HepG2 (cell line): Measurements from ENCODE around the gene LRBA. TPM values are rescaled to one million over a fixed set of nuclear protein-coding genes. Genes with fewer than 3 reads are reported as not detected.

Source experiments
- ATAC-seq: fragments of 200-7000 bp; cut with Tn5 transposase; 3 replicates; pipeline ENCODE4 v1.9.1; 2020; ENCODE audit warnings: mild to moderate bottlenecking, moderate library complexity
- BruUV-seq: library from RNA; stranded (reverse); fragments of 400-500 nt; replicated peaks from 2 replicates; lab custom pipeline; 2021; lab: Mats Ljungman, UMichigan
- CTCF ChIA-PET: fragments of 300-600 bp; formaldehyde crosslinking; extraction: SDS; loops from one replicate; lab custom pipeline; 2021; ENCODE audit warnings: low total read pairs, inconsistent platforms, low intra/inter-chr PET ratio; lab: Yijun Ruan, JAX
- POLR2A ChIA-PET: fragments of 350-600 bp; sonication (Branson Sonifier 250); formaldehyde crosslinking; loops from one replicate; lab custom pipeline; 2020; ENCODE audit warnings: antibody characterized with exemption, inconsistent platforms; lab: Yijun Ruan, JAX
- DNase-seq: peaks from one replicate; pipeline ENCODE4 v3.0.0-alpha.2; 2015; ENCODE audit warnings: low spot score
- FAIRE-seq: peaks from 3 replicates; lab custom pipeline; 2011; peaks lifted over from hg19 to GRCh38; lab: Jason Lieb, UNC
- H2AFZ ChIP-seq: one replicate; pipeline ENCODE4 v1.6.1; 2011; ENCODE audit warnings: low read length, inconsistent platforms
- H3K27ac ChIP-seq: fragments of 300-600 bp; 3 replicates; pipeline ENCODE4 v1.8.0; 2011; ENCODE audit warnings: mixed run types, mild to moderate bottlenecking, mixed read lengths, low read length, inconsistent platforms; ENCODE audit not compliant: insufficient read depth; ENCODE audit errors: extremely low read length
- H3K27me3 ChIP-seq, 2 experiments: fragments of 200-600 bp in 1 of 2; 2 replicates in 1 of 2; 3 replicates in 1 of 2; pipeline versions ENCODE4 v1.6.0 to v1.8.0; 2011; ENCODE audit warnings: low read length in 2 of 2, mild to moderate bottlenecking in 2 of 2, moderate library complexity in 2 of 2, inconsistent platforms in 1 of 2; ENCODE audit not compliant: insufficient read depth in 2 of 2, control insufficient read depth in 1 of 2
- H3K36me3 ChIP-seq, 2 experiments: fragments of 200-600 bp in 1 of 2; replicated peaks in 1 of 2; 2 replicates in 1 of 2; 3 replicates in 1 of 2; pipeline versions ENCODE4 v1.5.1 to v1.8.0; 2011; ENCODE audit warnings: low read length in 2 of 2, inconsistent platforms in 1 of 2; ENCODE audit not compliant: insufficient read depth in 2 of 2, control insufficient read depth in 1 of 2
- H3K4me1 ChIP-seq: 2 replicates; pipeline ENCODE4 v1.5.1; 2012; ENCODE audit warnings: low read length, inconsistent platforms; ENCODE audit not compliant: insufficient read depth
- H3K4me2 ChIP-seq: 2 replicates; pipeline ENCODE4 v1.6.0; 2011; ENCODE audit warnings: low read depth, low read length, inconsistent platforms
- H3K4me3 ChIP-seq, 3 experiments: fragments of 200-600 bp in 1 of 3; sonication (generic), shearing (Covaris generic) in 1 of 3; replicated peaks in 1 of 3; 2 replicates each; pipeline ENCODE4 v1.5.1; 2011 to 2016; ENCODE audit warnings: low read length in 3 of 3, inconsistent platforms in 2 of 3, low read depth in 2 of 3, mild to moderate bottlenecking in 2 of 3, control low read depth in 1 of 3, mixed read lengths in 1 of 3; ENCODE audit not compliant: insufficient read depth in 1 of 3
- H3K79me2 ChIP-seq: one replicate; pipeline ENCODE4 v1.6.1; 2011; ENCODE audit warnings: low read length, inconsistent platforms; ENCODE audit not compliant: insufficient read depth
- H3K9ac ChIP-seq: 2 replicates; pipeline ENCODE4 v1.6.0; 2011; ENCODE audit warnings: mild to moderate bottlenecking, low read depth, low read length, inconsistent platforms; ENCODE audit not compliant: insufficient read depth
- H3K9me3 ChIP-seq: 2 replicates; pipeline ENCODE4 v1.5.1; 2012; ENCODE audit warnings: mild to moderate bottlenecking, low read length
- H4K20me1 ChIP-seq: 2 replicates; pipeline ENCODE4 v1.6.0; 2011; ENCODE audit warnings: inconsistent platforms, mild to moderate bottlenecking, low read length, moderate library complexity; ENCODE audit not compliant: insufficient read depth
- GATAD2A ChIP-seq: IDR thresholded peaks from 2 replicates; pipeline ENCODE4 v1.6.1; 2016
- IKZF4 ChIP-seq: sonication (generic); formaldehyde crosslinking; IDR thresholded peaks from 2 replicates; pipeline ENCODE4 v1.5.1; 2020; ENCODE audit warnings: borderline replicate concordance, mild to moderate bottlenecking, low read depth, missing genetic modification reagents; ENCODE audit errors: not compliant biosample characterization
- NCOR1 ChIP-seq: fragments of 200-600 bp; sonication (generic); IDR thresholded peaks from 2 replicates; pipeline ENCODE4 v1.7.0; 2017; ENCODE audit warnings: antibody characterized with exemption, low read length, borderline replicate concordance
- NFIB ChIP-seq: sonication (generic); formaldehyde crosslinking; IDR thresholded peaks from 2 replicates; pipeline ENCODE4 v1.9.0; 2021; ENCODE audit warnings: missing genetic modification reagents, mild to moderate bottlenecking, borderline replicate concordance
- NFYC ChIP-seq: IDR thresholded peaks from 2 replicates; pipeline ENCODE4 v1.6.1; 2016; ENCODE audit warnings: missing genetic modification reagents, missing compliant biosample characterization
- PITX1 ChIP-seq: sonication (generic); formaldehyde crosslinking; IDR thresholded peaks from 2 replicates; pipeline ENCODE4 v1.5.1; 2020; ENCODE audit warnings: mild to moderate bottlenecking, missing genetic modification reagents
- POLR2A ChIP-seq, 2 experiments: IDR thresholded peaks; 2 replicates each; pipeline ENCODE4 v1.6.1; 2011; ENCODE audit warnings: low read depth in 2 of 2, low read length in 2 of 2, mild to moderate bottlenecking in 1 of 2, moderate library complexity in 1 of 2; ENCODE audit not compliant: insufficient read depth in 1 of 2
- TIGD3 ChIP-seq: sonication (generic); formaldehyde crosslinking; IDR thresholded peaks from 2 replicates; pipeline ENCODE4 v1.5.1; 2020; ENCODE audit warnings: mild to moderate bottlenecking, missing genetic modification reagents, borderline replicate concordance
- ZFX ChIP-seq: sonication (generic); formaldehyde crosslinking; IDR thresholded peaks from 2 replicates; pipeline ENCODE4 v1.4.0; 2020; ENCODE audit warnings: mild to moderate bottlenecking, low read depth, missing genetic modification reagents, moderate library complexity
- ZNF121 ChIP-seq: sonication (generic); formaldehyde crosslinking; IDR thresholded peaks from 2 replicates; pipeline ENCODE4 v1.5.0; 2020; ENCODE audit warnings: mild to moderate bottlenecking, missing genetic modification reagents
- ZNF484 ChIP-seq: sonication (generic); formaldehyde crosslinking; IDR thresholded peaks from 2 replicates; pipeline ENCODE4 v1.5.1; 2020; ENCODE audit warnings: mild to moderate bottlenecking, low read depth, missing genetic modification reagents, borderline replicate concordance
- ZNF562 ChIP-seq: sonication (generic); formaldehyde crosslinking; IDR thresholded peaks from 2 replicates; pipeline ENCODE4 v1.8.0; 2022; ENCODE audit warnings: missing genetic modification reagents, borderline replicate concordance
- ZNF652 ChIP-seq: IDR thresholded peaks from 2 replicates; pipeline ENCODE4 v1.6.1; 2016; ENCODE audit warnings: low read depth, borderline replicate concordance
- ZSCAN30 ChIP-seq: sonication (generic); formaldehyde crosslinking; IDR thresholded peaks from 2 replicates; pipeline ENCODE4 v1.5.0; 2020; ENCODE audit warnings: mild to moderate bottlenecking, missing genetic modification reagents
- in situ Hi-C: cut with HindIII; loops from 2 replicates; pipeline ENCODE4 v1.10.0; 2017; ENCODE audit warnings: low pct_unique_long_range_greater_than_20kb; ENCODE audit not compliant: extremely low pct_ligation_motif_present
- intact Hi-C: fragments of 100-400 bp; cut with micrococcal nuclease; formaldehyde crosslinking; loops from one replicate; pipeline ENCODE4 v1.10.0; 2022; ENCODE audit not compliant: unreplicated experiment
- polyA plus RNA-seq, 8 experiments: library from polyadenylated mRNA; depleted of rRNA in 3 of 8; stranded (reverse) in 7 of 8; unstranded in 1 of 8; fragments of >200 nt; fragmentation: Illumina TruSeq in 4 of 8; extraction: Trizol in 4 of 8; gene quantifications; 2 replicates each; pipeline versions ENCODE4 v1.2.1 to v1.2.3, GENCODE V29; 2011 to 2016; ENCODE audit warnings: low read depth in 4 of 8, missing spikeins in 1 of 8, mixed read lengths in 1 of 8; ENCODE audit not compliant: insufficient read depth in 1 of 8
- total RNA-seq, 5 experiments: library from RNA; depleted of rRNA; stranded (reverse); fragments of >200 nt; fragmentation: Illumina TruSeq; extraction: Trizol; gene quantifications; 2 replicates each; pipeline ENCODE4 v1.2.3, GENCODE V29; 2016; ENCODE audit warnings: low read depth in 1 of 5

The LRBA gene
- total and polyA plus RNA-seq, 2 of the 13 experiments (the other 11 are each of a cell fraction or from before 2014, with no cell fraction given): 21.0 to 37.2 TPM

- no peak for DNase-seq
- Histone ChIP-seq H3K36me3 (no peaks in the 10 kb centered on the region), H3K79me2 (peaks cover 17% of the 10 kb centered on the region), H3K4me2 (no peak overlapping the region), H4K20me1 (no peaks in the 10 kb centered on the region), H3K4me1 (no peaks in the 10 kb centered on the region), H3K9ac (no peak overlapping the region), H2AFZ (no peak overlapping the region), H3K9me3 (no peaks in the 10 kb centered on the region), H3K27me3 (no peaks in the 10 kb centered on the region), H3K27ac (no peak overlapping the region), H3K4me3 (no peak overlapping the region)
- intact Hi-C loops: no loop called here
- no TSS peak for BruUV-seq
- in situ Hi-C loops: no loop called here
- ATAC-seq: no peak
- TF ChIP-seq ZFX (CRISPR knock-in tag) (no peak), ZNF121 (peak; percentile 79)
- ChIA-PET POLR2A (no interaction called here), CTCF (no interaction called here)
- FAIRE-seq: no peak
Observed at GRCh38 chr4:150943126-150943525, 72.0 kb downstream of the LRBA start.

GRCh38 chr4:150942539-150942938 lies 72.5 kb downstream of the LRBA start:
- peaks cover 12% of the 10 kb centered on the region for H3K79me2 ChIP-seq
- no peak overlapping the region for H3K4me3 ChIP-seq
- H2AFZ ChIP-seq: no peak overlapping the region
- no peak for FAIRE-seq
- no peaks in the 10 kb centered on the region for H3K9me3 ChIP-seq
- H3K27me3 ChIP-seq: no peaks in the 10 kb centered on the region
- no peak overlapping the region for H3K4me2 ChIP-seq
- POLR2A ChIA-PET: no interaction called here
- in situ Hi-C loops: no loop called here
- no peaks in the 10 kb centered on the region for H3K4me1 ChIP-seq
- intact Hi-C loops: no loop called here
- TF ChIP-seq ZNF484: no peak
- no peak for DNase-seq
- BruUV-seq: no TSS peak
- no peak overlapping the region for H3K27ac ChIP-seq
- CTCF ChIA-PET: no interaction called here
- H4K20me1 ChIP-seq: no peaks in the 10 kb centered on the region
- ATAC-seq: no peak
- no peak overlapping the region for H3K9ac ChIP-seq
- no peaks in the 10 kb centered on the region for H3K36me3 ChIP-seq

GRCh38 chr4:150940123-150940522 lies 75.0 kb downstream of the LRBA start:
- no peak overlapping the region for H3K4me3 ChIP-seq
- DNase-seq: no peak
- in situ Hi-C loops: no loop called here
- no peak overlapping the region for H2AFZ ChIP-seq
- peaks cover 5% of the 10 kb centered on the region for H3K79me2 ChIP-seq
- ChIA-PET CTCF (no interaction called here), POLR2A (no interaction called here)
- no peaks in the 10 kb centered on the region for H4K20me1 ChIP-seq
- ATAC-seq: no peak
- H3K9ac ChIP-seq: no peak overlapping the region
- BruUV-seq: no TSS peak
- H3K9me3 ChIP-seq: no peaks in the 10 kb centered on the region
- no peak overlapping the region for H3K27ac ChIP-seq
- FAIRE-seq: no peak
- no peaks in the 10 kb centered on the region for H3K36me3 ChIP-seq
- H3K27me3 ChIP-seq: no peaks in the 10 kb centered on the region
- intact Hi-C loops: no loop called here
- no peaks in the 10 kb centered on the region for H3K4me1 ChIP-seq
- no peak overlapping the region for H3K4me2 ChIP-seq
- TF ChIP-seq ZSCAN30 (CRISPR knock-in tag) (no peak), TIGD3 (CRISPR knock-in tag) (no peak), IKZF4 (no peak), NCOR1 (no peak), GATAD2A (no peak), PITX1 (no peak), ZNF562 (no peak), NFIB (CRISPR knock-in tag) (no peak), NFYC (CRISPR knock-in tag) (no peak), POLR2A (IDR thresholded peaks at IDR 0.05; ENCODE audit: insufficient read depth in 1 of 2, low read depth in 2 of 2, low read length in 2 of 2) (no peak), ZNF652 (CRISPR knock-in tag) (no peak)
